Omental fat pad (tissue), 4 donors: ENCODE measurements around the gene PRKAG2. TPM values are rescaled to one million over a fixed set of nuclear protein-coding genes. Genes with fewer than 3 reads are reported as not detected.

ENCODE experiments used
- ATAC-seq: fragments of 150-250 bp; one replicate; pipeline ENCODE4 v1.9.1; 2016; ENCODE audit warnings: mild to moderate bottlenecking, moderate library complexity; ENCODE audit not compliant: low FRiP score
- DNase-seq: peaks from one replicate; pipeline ENCODE4 v3.0.0-alpha.2; 2019; ENCODE audit warnings: low spot score
- CTCF ChIP-seq, 3 donors: fragments of 450-650 bp; IDR thresholded peaks; one replicate each; pipeline ENCODE4 v1.5.1; 2016 to 2017; ENCODE audit warnings: antibody characterized with exemption in 3 of 3, mild to moderate bottlenecking in 3 of 3, moderate library complexity in 2 of 3
- total RNA-seq, 4 donors: library from RNA; depleted of rRNA; stranded (reverse); fragments of >200 nt; gene quantifications; one replicate each; pipeline ENCODE4 v1.1.0, GENCODE V29; 2016

Gene PRKAG2
- total RNA-seq, 4 donors from 2014 or later: 31.6 to 49.5 (median 36.9) TPM

GRCh38 chr7:151859111-151859947 lies 17.6 kb downstream of the PRKAG2 start:
- TF ChIP-seq CTCF (IDR thresholded peaks at IDR 0.05): no peak
- ATAC-seq (peak; percentile 11), DNase-seq (no peak)

- DNase-seq: no peak
- no peak for ATAC-seq
- TF ChIP-seq CTCF (IDR thresholded peaks at IDR 0.05): no peak
Observed at GRCh38 chr7:151858456-151858855, 18.5 kb downstream of the PRKAG2 start.

GRCh38 chr7:151857866-151858450 lies 19.0 kb downstream of the PRKAG2 start:
- DNase-seq (no peak), ATAC-seq (no peak)
- TF ChIP-seq CTCF (IDR thresholded peaks at IDR 0.05): no peak

- ATAC-seq: no peak
Observed at GRCh38 chr7:151857412-151857811, 19.5 kb downstream of the PRKAG2 start.

DNA sequence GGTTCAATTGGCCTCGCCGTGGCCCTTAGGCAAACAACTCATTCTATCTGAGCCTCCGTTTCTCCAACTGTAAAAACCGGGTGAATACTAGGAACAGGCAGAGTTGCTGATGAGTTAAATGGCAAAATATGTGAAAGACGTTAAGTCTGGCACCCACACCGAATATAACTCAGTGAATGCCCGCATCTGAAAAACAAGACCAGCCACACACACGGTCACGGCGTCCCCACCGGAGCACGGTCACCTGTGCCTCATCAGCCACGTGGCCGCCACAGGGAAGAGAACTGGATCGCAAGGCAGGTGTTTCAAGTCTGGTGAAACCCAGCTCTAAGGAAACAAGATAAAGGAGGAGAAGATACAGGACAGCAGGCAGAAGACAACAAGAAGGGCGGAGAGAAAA lies 20.4 kb downstream of the PRKAG2 start:
- no peak for TF ChIP-seq CTCF (IDR thresholded peaks at IDR 0.05)
- no peak for ATAC-seq
- no peak for DNase-seq

More at GRCh38 chr7:151857412-151857811, 19.5 kb downstream of the PRKAG2 start:
- DNase-seq: no peak
- TF ChIP-seq CTCF (IDR thresholded peaks at IDR 0.05): no peak

DNA sequence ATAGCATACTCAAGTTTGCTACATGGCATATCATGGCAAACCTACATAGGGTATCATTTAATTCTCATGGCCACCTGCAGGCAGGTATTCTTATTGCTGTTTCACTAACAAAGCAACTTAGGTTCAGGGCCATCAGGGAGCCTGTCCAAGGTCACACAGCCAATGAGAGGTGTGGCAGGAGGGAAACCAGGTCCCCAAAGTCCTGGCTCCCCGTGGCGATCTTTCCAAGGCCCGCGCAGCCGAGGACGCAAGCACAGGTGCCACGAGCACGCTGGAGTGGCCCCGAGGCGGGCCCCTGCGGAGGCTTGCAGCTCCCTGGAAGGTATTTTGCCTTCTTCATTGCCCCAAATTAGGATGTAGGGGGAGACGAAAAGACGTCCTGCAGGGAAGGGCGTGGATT lies 20.8 kb downstream of the PRKAG2 start:
- TF ChIP-seq CTCF (IDR thresholded peaks at IDR 0.05): no peak
- ATAC-seq: no peak
- no peak for DNase-seq

DNA sequence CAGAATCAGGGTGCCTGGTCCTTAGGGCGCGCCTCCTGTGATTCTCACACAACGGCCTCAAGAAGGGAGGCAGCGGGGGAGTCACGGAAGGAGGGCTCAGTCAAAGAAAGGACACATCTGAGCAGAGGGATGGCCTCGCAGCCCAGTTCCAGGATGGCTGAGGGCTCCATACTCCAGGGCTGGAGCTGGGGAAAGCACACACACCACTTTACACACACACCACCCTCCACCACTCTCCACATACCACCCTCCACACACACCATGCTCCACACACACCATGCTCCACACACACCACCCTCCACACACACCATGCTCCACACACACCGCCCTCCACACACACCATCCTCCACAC lies 22.2 kb downstream of the PRKAG2 start:
- ATAC-seq (no peak), DNase-seq (no peak)
- TF ChIP-seq CTCF (IDR thresholded peaks at IDR 0.05): no peak
